ENCODE data around the gene FHAD1.
"Not testable (repeated sequence)": the region's sequence is repeated elsewhere in the genome, so short reads cannot be mapped to it uniquely, and the experiment has no call there.

FHAD1 gene

DNA sequence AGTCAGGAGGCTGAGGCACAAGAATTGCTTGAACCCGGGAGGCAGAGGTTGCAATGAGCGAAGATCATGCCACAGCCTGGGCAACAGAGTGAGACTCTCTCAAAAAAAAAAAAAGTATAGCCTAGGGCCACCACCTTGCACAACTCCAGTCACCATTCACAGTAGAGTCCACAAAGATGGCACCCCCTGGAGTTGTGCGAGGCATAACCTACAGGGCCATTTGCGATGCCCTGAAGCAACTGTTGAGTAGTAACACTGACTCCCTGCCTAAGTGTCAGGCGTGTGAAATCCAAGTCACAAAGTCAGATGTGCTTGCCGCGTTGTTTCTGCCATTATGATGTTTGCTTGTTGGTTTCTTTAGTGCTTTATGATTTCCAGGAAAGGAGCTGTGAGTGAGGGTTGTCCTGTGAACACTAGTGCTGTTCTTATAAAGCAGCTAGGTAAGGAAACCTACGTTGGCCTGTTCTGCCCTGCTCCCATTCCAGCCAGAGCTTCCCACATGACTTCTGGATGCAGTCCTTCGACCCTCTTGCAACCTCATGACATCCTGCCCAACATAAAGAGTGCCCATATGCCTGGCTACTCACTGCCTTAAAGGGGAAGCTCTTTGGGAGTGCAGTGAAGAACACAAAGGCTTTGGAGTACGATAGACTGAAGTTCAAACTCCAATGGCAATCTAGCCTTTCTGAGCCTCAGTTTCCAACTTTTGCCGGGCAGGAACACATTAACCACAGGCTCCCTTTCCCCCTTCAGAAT lies 29.8 kb downstream of the FHAD1 start:
- DNase-seq (ENCODE audit: low read depth) = no peak

DNA sequence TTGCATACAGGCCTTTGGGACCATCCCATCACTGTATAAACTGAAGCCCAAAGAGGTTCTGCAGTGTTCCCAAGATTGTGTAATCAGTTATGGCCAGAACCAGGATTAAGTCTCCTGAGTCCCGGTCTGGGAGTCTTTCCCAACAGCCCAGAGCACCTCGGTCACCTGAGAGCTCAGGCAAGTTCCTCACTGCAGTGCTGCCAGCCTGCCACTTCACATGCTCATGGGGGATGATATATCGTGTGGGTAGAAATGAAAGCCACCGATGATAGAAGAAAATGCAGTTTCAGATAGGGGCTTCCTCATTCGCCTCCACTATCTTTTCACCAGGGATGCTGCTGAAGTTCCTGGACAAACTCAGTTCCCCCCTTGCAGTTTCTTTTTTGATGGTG lies 30.4 kb downstream of the FHAD1 start:
- DNase-seq (ENCODE audit: low read depth) = no peak

DNA sequence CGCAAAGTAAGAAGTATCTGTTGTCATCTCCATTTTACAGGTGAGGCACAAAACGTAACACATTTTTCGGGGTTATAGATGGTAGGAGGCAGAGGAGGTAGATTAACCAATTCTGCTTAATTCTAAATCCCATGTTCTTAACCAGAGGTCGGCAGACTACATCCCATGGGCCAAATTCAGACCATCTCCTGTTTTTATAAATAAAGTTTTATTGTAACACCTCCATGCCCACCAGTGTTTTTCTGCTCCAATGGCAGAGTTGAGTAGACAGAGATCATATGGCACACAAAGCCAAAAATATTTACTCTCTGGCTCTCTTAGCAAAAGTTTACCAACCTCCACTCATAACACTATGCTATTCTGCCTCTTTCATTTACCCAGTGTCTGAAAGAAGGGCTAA lies 30.9 kb downstream of the FHAD1 start:
- DNase-seq (ENCODE audit: low read depth) = no peak

DNA sequence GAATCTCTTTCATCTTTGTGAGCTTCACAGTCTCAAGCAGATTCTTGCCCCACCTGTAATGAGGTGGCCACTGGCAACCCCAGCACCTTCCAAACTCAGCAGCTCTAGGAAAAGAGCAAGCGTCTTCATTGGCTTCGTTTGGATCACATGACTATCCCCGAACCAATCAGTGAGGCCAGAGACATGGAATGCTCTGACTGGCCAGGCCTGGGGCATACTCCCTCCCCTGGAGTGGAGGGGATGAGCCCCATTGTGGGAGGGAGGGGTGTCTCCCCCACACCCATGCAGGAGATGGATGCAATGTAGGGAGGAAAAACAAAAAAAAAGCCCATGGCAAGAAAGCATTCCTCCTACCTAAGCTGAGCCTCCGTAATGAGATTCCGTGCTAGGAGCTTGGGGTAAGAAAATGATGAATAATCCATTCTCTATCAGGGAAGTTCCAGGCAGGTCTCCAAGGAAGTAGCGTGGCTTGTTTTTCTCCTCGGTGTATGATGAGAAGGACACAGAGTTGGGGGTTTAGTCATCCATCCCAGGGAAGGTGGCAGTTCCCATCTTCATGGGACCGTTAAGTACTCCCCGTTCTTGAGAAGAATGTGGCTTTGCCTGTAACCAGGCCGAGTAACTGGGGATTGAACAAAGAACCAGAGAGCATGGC lies 32.7 kb downstream of the FHAD1 start:
- DNase-seq (ENCODE audit: low read depth) = peak; percentile 8

DNA sequence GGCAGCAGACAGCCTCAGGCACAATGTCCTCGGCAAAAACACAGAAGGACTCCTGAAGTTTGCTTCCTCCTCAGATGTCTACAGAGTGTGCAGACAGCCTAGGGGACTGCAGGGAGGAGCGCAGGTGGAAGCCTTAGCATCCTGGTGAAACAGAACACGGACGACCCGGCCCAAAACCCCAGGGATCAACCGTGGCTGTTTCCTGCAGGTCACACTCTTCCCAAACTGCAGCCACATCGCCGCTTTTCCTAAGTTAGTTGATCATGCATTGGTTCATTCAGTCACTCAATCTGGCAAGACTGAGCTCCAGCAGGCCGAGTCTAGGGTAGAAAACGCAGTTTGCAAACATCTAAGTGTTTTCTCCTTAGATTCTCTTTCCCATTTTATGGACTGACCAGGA lies 33.4 kb downstream of the FHAD1 start:
- DNase-seq (ENCODE audit: low read depth) = no peak

DNA sequence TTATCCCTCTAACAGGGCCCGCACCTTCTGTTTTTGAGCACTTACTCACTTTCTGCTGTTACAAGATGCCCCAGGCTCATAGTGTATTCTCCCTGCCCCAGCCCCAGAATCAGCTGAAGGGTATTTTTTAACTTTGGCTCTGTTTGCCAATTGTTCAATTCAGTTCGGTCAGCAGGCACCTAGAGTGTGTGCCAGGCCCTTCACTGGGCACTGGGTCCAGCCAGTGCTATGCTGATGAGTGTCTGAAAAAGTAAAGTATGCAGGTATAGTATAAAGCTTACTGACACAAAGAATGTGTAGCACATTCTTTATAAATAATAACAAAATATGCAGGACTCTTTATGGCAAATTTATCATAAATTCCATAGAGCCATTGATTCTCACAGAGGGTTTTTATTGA lies 35.0 kb downstream of the FHAD1 start:
- no peak for DNase-seq (ENCODE audit: low read depth)

DNA sequence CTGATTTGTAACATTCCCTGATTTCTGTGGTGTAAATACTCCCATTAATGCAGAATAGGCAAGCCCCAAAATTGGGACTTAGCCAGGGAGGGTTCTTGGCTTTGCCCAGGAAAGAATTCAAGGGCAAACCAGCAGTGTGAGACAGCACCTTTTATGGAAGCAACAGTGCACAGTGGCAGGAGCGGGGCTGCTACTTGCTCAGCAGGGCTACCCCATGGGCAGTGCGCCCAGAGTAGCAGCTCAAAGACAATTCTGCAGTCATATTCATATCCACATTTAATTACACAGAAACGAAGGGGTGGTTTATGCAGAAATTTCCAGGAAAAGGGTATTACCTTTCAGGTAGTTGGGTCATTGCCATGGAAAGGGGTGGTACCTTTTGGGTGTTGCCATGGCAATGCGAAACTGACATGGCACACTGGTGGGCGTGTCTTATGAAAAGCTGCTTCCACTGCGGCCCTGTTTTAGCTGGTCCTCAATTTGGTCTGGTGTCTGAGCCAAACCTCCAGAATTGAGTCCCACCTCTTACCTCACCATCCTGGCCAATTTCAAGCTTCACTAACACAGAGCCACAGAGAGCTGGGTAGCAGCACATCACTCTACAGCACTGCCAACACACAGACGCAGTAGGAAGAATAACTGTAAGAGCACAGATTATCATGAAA lies 35.9 kb downstream of the FHAD1 start:
- no peak for DNase-seq (ENCODE audit: low read depth)

DNA sequence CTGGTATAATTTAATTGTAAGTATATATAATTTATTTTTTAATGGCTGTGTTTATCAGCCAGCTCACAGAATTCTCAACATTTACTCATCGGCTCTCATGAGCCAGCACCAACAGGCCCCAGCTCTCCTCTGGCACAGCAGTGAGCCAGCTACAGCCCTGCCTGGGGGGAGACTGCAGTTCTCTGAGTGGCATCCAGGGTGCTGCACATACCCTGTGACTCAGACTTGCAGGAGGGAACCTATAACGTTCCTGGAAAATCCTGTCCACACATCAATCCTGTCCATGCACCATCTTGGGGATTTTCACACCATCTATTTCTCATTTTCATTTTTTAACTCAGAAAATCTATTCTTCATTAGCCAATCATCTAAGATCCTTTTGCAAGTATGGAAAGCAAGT lies 36.5 kb downstream of the FHAD1 start:
- DNase-seq (ENCODE audit: low read depth) = peak; percentile 19

DNA sequence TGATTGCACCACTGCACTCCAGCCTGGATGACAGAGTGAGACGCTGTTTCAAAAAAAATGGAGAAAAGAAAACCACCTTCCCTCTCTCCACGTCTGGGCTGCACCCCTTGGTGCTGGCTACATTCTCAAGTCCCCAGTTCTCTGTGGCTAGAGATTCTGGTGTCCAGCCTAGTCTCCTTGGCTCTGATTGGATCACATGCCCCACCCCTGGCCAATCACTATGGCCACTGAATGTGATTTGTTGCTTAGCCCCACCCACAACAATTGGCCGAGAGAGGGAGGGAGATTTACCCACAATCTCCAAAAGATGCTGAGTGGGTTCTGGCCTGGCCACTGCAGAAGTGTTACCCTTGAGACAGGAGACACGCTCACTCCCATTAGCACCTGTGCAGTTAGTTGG lies 39.4 kb downstream of the FHAD1 start:
- DNase-seq (ENCODE audit: low read depth) = no peak

DNA sequence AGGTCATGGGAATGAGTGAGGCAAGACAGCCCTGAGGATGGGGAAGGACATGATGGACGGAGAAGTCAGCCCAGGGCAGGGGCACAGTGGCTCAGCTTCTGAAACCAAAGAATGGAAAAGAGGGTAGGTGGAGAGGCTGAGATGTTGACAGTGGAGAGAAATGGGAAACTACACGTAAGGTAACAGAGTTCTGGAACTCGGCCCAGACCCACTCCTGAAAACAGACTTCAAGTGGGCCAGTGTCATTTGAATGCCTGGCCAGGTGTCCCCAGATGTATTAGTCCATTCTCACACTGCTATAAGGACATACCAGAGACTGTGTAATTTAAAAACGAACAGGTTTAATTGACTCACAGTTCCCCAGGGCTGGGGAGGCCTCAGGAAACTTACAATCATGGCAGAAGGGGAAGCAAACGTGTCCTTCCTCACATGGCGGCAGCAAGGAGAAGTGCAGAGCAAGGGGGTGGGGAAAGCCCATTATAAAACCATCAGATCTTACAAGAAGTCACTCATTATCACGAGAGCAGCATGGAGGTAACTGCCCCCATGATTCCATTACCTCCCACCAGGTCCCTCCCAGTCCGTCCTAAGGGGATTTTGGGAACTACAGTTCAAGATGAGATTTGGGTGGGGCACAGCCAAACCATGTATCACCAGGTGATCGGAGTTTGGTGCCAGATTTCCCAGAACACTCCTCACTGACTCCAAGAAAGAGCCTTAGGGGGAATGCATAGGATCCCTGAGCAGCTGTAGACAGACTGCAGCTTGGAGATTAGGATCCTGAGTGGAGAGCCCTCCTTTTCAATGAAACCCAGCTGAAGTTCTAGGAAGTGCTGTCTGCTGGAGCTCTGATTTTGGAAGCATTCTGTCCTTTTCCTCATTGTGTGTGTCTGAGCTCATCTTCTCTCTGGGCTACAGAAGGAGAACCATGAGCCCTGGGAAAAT lies 40.3 kb downstream of the FHAD1 start:
- DNase-seq (ENCODE audit: low read depth) = no peak

DNA sequence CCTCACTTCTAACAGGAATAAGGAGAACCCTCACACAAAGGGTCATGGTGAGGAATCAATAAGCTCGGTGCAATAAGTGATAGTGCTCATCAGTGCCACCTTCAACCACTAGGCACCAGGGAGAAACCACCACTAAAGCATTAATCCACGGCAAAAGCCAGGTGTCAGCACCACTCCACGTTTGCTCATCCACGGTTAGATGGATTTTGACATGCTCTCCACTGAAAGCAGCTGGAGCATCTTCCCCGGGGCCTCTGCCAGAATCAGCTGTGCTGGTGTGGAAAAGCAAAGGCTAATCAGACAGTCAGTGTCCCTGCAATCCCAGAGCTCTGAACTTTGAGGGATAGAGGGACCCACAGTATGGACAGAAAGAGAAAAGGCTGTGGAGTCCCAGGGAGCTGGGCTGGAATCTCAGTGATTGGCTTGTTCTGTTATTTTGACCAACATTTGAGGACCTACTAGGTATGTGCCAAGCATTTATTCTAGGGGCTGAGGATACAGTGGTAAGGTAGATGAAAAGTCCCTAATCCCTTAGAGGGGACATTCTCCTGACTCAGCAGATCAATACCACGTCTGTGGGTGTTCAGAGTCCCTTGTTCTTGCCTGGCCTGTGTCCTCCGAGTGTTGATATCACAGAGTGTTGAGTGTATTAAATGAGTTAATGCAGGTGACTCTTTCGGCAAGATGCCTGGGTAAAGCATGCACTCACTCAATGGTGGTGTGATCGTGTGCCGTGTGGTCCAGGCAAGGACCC lies 41.3 kb downstream of the FHAD1 start:
- peak; percentile 9 for DNase-seq (ENCODE audit: low read depth)

DNA sequence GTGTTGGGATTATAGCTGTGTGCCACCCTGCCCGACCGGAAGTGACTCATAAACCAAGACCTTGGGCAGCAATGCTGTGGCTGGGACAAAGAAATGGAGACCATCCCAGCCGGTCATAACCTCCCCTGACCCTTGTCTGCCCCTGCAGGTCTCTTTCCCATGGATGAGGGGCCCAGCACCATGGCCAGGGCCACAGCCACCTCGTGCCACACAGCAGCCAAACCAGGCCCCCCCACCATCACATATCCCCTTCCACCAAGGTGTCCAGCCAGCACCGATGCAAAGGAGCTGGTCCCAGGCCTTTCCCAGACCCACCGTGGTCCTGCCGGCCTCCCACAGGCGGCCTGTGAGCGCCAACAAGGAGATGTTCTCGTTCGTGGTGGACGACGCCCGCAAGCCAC lies 42.2 kb downstream of the FHAD1 start:
- DNase-seq (ENCODE audit: low read depth) = no peak

DNA sequence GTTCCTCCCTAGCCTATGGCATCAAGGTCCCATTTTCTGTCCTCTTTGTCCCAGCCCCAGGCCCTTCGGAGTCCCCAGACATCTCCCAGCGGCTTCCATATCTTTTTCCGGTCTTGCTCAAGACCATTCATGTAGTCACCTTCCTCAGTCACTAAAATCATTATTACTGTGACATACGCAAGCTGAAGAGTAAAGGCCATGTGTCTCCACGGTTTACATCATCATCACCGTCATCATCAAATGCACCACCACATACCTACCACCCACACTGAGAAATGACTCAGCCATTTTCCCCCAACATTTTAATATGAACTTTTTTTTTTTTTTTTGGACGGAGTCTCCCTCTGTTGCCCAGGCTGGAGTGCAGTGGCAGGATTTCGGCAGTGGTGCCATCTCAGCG lies 43.4 kb downstream of the FHAD1 start:
- DNase-seq (ENCODE audit: low read depth) = peak; percentile 64

DNA sequence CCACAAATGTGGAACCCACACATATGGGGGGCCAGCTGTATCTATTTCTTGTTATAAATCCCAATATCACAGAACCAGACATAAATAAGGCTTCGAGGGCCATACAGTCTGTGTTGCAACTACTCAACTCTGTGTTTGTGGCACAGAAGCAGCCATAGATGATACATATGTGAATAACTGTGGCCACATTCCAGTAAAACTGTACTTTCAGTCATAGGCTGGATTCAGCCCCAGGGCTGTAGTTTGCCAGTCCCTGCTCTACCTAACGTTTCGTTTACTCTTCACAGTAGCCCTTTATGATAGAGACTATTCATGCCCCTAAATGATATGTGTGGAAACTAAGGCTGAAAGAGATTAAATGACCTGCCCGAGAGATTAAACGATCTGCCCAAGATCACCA lies 48.7 kb downstream of the FHAD1 start:
- no peak for DNase-seq (ENCODE audit: low read depth)

DNA sequence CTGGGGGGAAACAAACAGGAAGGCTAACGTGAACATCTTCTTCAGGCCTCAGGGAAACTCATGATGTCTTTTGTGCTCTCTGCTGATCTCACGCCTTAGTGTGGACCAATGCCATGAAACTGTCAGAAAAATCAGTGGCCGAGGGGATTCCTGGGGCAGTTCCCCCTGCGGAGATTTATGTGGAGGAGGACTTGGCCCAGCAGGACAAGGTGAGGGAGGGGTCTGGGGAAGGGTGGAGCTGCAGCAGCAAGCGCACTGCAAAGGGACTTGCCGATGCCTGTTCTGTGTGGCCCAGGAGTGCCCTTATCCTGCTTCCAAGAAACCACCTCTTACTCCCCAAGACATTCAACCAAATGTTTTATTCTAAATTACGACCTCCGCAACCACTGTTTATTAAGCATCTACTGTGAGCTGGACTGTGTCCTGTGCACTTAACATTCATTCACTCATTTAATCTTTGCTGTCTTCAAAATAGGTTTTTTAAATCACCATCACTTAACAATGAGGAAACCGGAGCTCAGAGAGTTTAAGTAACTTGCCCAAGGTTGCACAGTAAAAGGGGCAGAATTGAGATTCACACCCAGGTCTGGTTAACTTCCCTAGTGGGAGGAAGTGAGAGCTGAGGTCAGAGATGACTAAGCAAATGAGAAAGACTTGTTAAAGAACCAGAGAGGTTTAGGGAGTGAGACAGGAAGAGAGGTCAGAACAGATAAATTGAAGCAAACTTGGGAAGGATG lies 49.7 kb downstream of the FHAD1 start:
- peak; percentile 6 for DNase-seq (ENCODE audit: low read depth)

DNA sequence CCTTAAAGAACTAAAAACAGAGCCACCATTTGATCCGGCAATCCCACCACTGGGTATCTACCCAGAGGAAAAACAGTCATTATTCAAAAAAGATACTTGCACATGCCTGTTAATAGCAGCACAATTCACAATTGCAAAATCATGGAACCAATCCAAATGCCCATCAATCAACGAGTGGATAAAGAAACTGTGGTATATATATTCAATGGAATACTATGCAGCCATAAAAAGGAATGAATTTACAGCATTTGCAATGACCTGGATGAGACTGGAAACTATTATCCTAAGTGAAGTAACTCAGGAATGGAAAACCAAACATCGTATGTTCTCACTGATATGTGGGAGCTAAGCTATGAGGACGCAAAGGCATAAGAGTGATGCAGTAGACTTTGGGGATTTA lies 51.0 kb downstream of the FHAD1 start:
- DNase-seq (ENCODE audit: low read depth) = not testable (repeated sequence)

DNA sequence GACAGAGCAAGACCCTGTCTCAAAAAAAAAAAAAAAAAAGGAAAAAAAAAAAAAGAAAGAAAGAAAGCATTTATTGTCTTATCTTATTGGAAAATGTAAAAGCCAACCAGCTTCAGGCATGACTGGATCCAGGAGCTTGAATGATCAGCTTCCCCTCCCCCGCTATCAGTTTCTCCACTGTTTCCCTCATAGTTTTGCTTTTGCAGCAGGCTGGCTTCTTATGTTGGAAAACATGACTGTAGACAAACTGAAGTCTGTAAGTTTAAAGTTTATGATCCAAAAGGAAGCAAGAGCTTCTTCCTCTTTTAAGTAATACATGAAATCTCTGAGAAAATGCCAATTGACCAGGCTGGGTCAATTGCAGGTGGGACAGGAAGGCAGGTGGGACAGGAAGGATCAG lies 52.2 kb downstream of the FHAD1 start:
- no peak for DNase-seq (ENCODE audit: low read depth)

DNA sequence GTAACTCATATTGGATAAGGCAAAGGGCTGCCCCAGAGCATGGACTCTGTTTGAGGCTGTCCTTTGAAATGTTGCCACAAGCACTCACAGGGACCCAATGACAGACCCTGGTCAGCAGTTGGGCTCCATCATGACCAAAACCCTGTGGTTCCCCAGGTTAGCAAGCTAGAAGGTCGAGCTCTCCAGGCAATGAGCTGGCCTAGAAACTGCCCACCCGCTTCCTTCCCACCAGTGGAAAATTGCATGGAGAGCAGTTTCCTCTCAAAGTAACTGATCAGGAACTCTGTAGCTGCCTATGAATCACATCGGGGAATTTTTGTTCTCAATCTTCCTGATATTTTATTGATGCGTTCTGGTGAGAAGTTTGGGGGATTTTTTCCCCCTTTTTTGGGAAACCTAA lies 52.8 kb downstream of the FHAD1 start:
- no peak for DNase-seq (ENCODE audit: low read depth)

DNA sequence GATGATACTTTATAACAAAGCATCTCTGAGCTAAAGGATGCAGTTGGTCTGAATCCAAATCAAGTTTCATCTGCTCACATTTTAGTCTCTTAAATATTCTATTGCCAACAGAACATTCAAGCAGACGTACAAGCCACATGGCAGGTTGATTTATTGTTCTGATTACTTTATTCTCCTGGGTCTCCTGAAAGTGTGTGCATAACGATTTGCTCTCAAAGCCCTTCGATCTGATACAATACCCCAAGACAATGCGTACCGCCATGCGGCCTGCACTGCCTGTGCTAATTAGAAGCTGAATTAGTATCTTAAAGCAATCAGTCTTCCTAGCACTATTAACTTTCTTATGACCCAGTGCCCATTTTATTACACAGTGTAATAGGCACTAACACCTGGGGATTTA lies 56.9 kb downstream of the FHAD1 start:
- no peak for DNase-seq (ENCODE audit: low read depth)

DNA sequence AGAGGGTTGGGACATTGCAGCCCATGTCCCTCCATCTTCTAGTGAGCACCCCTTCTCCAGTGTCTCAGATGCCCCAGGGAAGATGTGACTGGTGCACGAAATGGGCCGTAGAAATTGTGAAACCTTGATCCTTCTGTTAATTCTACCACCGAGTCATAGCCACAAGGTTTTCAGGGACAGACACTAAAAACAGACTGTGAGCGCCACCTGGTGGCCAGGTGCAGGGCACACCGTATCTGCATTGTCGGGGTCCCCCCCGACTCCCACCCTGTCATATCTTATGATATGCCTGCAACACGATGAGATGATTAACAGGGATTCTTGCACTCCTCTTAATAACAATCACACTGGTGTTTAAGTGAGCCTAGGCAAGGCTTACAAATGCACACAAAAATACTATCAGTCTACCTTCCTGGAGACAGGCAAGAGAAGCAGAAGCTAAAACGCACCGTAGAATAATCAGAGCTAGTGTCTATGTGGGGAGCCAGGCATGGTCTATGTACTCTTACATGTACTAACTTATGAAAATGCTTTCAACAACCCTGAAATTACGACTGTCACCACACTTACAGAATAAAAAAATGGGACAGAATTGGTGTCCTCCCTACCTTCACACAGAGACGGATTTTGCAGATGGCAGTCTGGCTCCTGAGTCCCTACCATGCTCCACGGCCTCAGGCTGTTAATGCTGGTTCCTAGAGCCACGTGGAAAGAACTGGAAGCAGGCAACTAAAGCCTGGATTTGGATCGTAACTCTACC lies 57.9 kb downstream of the FHAD1 start:
- peak; percentile 35 for DNase-seq (ENCODE audit: low read depth)

All from EH (cell line).